K562 (cell line): Measurements from ENCODE around the gene TCF25. TPM values are rescaled to one million over a fixed set of nuclear protein-coding genes. Genes with fewer than 3 reads are reported as not detected.
A peak's percentile ranks its signal among the peaks of the same experiment; 100 is the strongest.

Source experiments
- BRCA1 ChIP-seq, 2 experiments: fragments of 450-650 bp in 1 of 2; sonication (generic) in 1 of 2; formaldehyde crosslinking in 1 of 2; IDR thresholded peaks; 2 replicates each; pipeline versions ENCODE4 v1.5.0 to v1.6.1; 2017 to 2020; ENCODE audit warnings: mild to moderate bottlenecking in 1 of 2, missing genetic modification reagents in 1 of 2
- DPF2 ChIP-seq: fragments of 450-650 bp; IDR thresholded peaks from 2 replicates; pipeline ENCODE4 v1.6.1; 2016
- GABPB2 ChIP-seq: fragments of 250-450 bp; sonication (Bioruptor Pico); conservative IDR thresholded peaks from 2 replicates; pipeline ENCODE4 v1.5.1; 2021; ENCODE audit warnings: mild to moderate bottlenecking
- GATAD2B ChIP-seq: fragments of 450-650 bp; IDR thresholded peaks from 2 replicates; pipeline ENCODE4 v1.6.1; 2017; ENCODE audit warnings: mild to moderate bottlenecking, borderline replicate concordance
- HDAC6 ChIP-seq: IDR thresholded peaks from 2 replicates; pipeline ENCODE4 v1.6.1; 2012; ENCODE audit warnings: low read depth, mild to moderate bottlenecking, control low read depth, inconsistent platforms, low read length, moderate library complexity
- KAT2B ChIP-seq: IDR thresholded peaks from one replicate; pipeline ENCODE4 v1.6.1; 2012; ENCODE audit warnings: low read depth, mild to moderate bottlenecking, control low read depth, inconsistent platforms, low read length, moderate library complexity
- POLR2B ChIP-seq: fragments of 450-650 bp; IDR thresholded peaks from 2 replicates; pipeline ENCODE4 v1.6.1; 2018; ENCODE audit warnings: low read depth; ENCODE audit not compliant: partially characterized antibody
- RBM34 ChIP-seq: fragments of 200-400 bp; formaldehyde crosslinking; IDR thresholded peaks from 2 replicates; pipeline ENCODE4 v1.6.1; 2018; ENCODE audit warnings: low read length, borderline replicate concordance; ENCODE audit not compliant: insufficient read depth
- ZNF140 ChIP-seq: fragments of 250-450 bp; sonication (Bioruptor Pico); IDR thresholded peaks from 2 replicates; pipeline ENCODE4 v1.8.0; 2021; ENCODE audit warnings: moderate library complexity, mild to moderate bottlenecking, inconsistent platforms
- ZNF75A ChIP-seq: fragments of 450-650 bp; formaldehyde crosslinking; IDR thresholded peaks from 2 replicates; pipeline ENCODE4 v1.4.0; 2020; ENCODE audit warnings: mild to moderate bottlenecking
- polyA plus RNA-seq, 8 experiments: library from polyadenylated mRNA; depleted of rRNA in 4 of 8; stranded (reverse) in 5 of 8; unstranded in 3 of 8; fragments of >200 nt; fragmentation: Nextera tagmentation in 2 of 8; fragmentation: Illumina TruSeq in 1 of 8; extraction: Ambion mirVana in 2 of 8; extraction: Trizol in 1 of 8; gene quantifications; 2 replicates each; pipeline versions ENCODE4 v1.2.1 to v1.2.3, GENCODE V29; 2011 to 2014; ENCODE audit warnings: inconsistent platforms in 1 of 8, missing spikeins in 1 of 8
- total RNA-seq, 7 experiments: library from RNA; depleted of rRNA in 6 of 7; stranded (reverse); fragments of >200 nt in 6 of 7; fragmentation: Illumina TruSeq in 2 of 7; extraction: Trizol in 2 of 7; gene quantifications; 2 replicates each; pipeline versions ENCODE4 v1.2.1 to v1.2.3, GENCODE V29; 2011 to 2021; ENCODE audit warnings: low replicate concordance in 1 of 7
- TF ChIP-seq, protein P1 (sequence below): IDR thresholded peaks from 2 replicates; pipeline ENCODE4 v1.6.1; 2014; ENCODE audit warnings: antibody characterized with exemption
- TF ChIP-seq, protein P2 (sequence below): fragments of 250-450 bp; sonication (Bioruptor Pico); IDR thresholded peaks from 2 replicates; pipeline ENCODE4 v1.9.0; 2021; ENCODE audit warnings: mild to moderate bottlenecking, inconsistent platforms
- TF ChIP-seq, protein P3 (sequence below), 2 experiments: fragments of 450-650 bp; IDR thresholded peaks; 2 replicates each; pipeline ENCODE4 v1.6.1; 2018; ENCODE audit warnings: mild to moderate bottlenecking in 2 of 2, low read depth in 1 of 2; ENCODE audit not compliant: partially characterized antibody in 2 of 2
- TF ChIP-seq, protein P4 (sequence below): fragments of 200-800 bp; sonication (Bioruptor generic); IDR thresholded peaks from 2 replicates; pipeline ENCODE4 v1.6.1; 2017; ENCODE audit warnings: missing genetic modification characterization, missing compliant biosample characterization
- TF ChIP-seq, protein P5 (sequence below): IDR thresholded peaks from 2 replicates; pipeline ENCODE4 v1.6.1; 2012; ENCODE audit warnings: low read depth, low read length, improper control_type of control experiment, borderline replicate concordance

Gene TCF25
- total and polyA plus RNA-seq, 9 of the 15 experiments (the other 6 are each of a cell fraction or from before 2014, with no cell fraction given), result 9.0 to 154 (median 83.8) TPM

DNA sequence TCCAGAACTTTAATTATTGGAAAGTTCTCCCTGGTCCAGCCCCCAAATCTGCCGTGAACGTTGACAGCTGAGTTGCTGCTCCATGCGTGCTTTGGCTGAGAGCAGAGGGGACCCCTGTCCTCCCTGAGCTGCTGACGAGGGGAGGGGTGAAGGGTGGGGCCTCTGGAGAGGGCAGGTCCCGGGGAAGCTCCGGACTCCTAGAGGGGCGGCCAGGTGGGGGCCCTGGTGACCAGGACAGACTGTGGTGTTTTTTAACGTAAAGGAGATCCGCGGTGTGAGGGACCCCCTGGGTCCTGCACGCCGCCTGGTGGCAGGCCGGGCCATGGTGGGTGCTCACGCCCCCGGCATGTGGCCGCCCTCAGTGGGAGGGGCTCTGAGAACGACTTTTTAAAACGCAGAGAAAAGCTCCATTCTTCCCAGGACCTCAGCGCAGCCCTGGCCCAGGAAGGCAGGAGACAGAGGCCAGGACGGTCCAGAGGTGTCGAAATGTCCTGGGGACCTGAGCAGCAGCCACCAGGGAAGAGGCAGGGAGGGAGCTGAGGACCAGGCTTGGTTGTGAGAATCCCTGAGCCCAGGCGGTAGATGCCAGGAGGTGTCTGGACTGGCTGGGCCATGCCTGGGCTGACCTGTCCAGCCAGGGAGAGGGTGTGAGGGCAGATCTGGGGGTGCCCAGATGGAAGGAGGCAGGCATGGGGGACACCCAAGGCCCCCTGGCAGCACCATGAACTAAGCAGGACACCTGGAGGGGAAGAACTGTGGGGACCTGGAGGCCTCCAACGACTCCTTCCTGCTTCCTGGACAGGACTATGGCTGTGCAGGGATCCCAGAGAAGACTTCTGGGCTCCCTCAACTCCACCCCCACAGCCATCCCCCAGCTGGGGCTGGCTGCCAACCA, 45.3 kb downstream of the TCF25 start, which contains the start of gene MC1R (continued):
- TF ChIP-seq BRCA1 (IDR thresholded peaks at IDR 0.05) (no peak), BRCA1 (CRISPR knock-in tag; IDR thresholded peaks at IDR 0.05) (no peak), DPF2 (no peak), HDAC6 (no peak), KAT2B (no peak), ZNF75A (CRISPR knock-in tag) (no peak), ZNF140 (CRISPR knock-in tag) (no peak), GATAD2B (peak; percentile 70; the same call in 1 of the 2 replicates), RBM34 (no peak), GABPB2 (no peak), POLR2B (no peak)
- TF ChIP-seq, protein P1, sequence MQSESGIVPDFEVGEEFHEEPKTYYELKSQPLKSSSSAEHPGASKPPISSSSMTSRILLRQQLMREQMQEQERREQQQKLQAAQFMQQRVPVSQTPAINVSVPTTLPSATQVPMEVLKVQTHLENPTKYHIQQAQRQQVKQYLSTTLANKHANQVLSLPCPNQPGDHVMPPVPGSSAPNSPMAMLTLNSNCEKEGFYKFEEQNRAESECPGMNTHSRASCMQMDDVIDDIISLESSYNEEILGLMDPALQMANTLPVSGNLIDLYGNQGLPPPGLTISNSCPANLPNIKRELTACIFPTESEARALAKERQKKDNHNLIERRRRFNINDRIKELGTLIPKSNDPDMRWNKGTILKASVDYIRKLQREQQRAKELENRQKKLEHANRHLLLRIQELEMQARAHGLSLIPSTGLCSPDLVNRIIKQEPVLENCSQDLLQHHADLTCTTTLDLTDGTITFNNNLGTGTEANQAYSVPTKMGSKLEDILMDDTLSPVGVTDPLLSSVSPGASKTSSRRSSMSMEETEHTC, result no peak
- TF ChIP-seq, protein P2, sequence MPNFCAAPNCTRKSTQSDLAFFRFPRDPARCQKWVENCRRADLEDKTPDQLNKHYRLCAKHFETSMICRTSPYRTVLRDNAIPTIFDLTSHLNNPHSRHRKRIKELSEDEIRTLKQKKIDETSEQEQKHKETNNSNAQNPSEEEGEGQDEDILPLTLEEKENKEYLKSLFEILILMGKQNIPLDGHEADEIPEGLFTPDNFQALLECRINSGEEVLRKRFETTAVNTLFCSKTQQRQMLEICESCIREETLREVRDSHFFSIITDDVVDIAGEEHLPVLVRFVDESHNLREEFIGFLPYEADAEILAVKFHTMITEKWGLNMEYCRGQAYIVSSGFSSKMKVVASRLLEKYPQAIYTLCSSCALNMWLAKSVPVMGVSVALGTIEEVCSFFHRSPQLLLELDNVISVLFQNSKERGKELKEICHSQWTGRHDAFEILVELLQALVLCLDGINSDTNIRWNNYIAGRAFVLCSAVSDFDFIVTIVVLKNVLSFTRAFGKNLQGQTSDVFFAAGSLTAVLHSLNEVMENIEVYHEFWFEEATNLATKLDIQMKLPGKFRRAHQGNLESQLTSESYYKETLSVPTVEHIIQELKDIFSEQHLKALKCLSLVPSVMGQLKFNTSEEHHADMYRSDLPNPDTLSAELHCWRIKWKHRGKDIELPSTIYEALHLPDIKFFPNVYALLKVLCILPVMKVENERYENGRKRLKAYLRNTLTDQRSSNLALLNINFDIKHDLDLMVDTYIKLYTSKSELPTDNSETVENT (CRISPR knock-in tag), result no peak
- TF ChIP-seq, protein P3, sequence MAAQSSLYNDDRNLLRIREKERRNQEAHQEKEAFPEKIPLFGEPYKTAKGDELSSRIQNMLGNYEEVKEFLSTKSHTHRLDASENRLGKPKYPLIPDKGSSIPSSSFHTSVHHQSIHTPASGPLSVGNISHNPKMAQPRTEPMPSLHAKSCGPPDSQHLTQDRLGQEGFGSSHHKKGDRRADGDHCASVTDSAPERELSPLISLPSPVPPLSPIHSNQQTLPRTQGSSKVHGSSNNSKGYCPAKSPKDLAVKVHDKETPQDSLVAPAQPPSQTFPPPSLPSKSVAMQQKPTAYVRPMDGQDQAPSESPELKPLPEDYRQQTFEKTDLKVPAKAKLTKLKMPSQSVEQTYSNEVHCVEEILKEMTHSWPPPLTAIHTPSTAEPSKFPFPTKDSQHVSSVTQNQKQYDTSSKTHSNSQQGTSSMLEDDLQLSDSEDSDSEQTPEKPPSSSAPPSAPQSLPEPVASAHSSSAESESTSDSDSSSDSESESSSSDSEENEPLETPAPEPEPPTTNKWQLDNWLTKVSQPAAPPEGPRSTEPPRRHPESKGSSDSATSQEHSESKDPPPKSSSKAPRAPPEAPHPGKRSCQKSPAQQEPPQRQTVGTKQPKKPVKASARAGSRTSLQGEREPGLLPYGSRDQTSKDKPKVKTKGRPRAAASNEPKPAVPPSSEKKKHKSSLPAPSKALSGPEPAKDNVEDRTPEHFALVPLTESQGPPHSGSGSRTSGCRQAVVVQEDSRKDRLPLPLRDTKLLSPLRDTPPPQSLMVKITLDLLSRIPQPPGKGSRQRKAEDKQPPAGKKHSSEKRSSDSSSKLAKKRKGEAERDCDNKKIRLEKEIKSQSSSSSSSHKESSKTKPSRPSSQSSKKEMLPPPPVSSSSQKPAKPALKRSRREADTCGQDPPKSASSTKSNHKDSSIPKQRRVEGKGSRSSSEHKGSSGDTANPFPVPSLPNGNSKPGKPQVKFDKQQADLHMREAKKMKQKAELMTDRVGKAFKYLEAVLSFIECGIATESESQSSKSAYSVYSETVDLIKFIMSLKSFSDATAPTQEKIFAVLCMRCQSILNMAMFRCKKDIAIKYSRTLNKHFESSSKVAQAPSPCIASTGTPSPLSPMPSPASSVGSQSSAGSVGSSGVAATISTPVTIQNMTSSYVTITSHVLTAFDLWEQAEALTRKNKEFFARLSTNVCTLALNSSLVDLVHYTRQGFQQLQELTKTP (IDR thresholded peaks at IDR 0.05; ENCODE audit: low read depth in 1 of 2, partially characterized antibody in 2 of 2), result no peak
- TF ChIP-seq, protein P4, sequence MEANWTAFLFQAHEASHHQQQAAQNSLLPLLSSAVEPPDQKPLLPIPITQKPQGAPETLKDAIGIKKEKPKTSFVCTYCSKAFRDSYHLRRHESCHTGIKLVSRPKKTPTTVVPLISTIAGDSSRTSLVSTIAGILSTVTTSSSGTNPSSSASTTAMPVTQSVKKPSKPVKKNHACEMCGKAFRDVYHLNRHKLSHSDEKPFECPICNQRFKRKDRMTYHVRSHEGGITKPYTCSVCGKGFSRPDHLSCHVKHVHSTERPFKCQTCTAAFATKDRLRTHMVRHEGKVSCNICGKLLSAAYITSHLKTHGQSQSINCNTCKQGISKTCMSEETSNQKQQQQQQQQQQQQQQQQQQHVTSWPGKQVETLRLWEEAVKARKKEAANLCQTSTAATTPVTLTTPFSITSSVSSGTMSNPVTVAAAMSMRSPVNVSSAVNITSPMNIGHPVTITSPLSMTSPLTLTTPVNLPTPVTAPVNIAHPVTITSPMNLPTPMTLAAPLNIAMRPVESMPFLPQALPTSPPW (CRISPR knock-in tag), result peak; percentile 61
- TF ChIP-seq, protein P5, sequence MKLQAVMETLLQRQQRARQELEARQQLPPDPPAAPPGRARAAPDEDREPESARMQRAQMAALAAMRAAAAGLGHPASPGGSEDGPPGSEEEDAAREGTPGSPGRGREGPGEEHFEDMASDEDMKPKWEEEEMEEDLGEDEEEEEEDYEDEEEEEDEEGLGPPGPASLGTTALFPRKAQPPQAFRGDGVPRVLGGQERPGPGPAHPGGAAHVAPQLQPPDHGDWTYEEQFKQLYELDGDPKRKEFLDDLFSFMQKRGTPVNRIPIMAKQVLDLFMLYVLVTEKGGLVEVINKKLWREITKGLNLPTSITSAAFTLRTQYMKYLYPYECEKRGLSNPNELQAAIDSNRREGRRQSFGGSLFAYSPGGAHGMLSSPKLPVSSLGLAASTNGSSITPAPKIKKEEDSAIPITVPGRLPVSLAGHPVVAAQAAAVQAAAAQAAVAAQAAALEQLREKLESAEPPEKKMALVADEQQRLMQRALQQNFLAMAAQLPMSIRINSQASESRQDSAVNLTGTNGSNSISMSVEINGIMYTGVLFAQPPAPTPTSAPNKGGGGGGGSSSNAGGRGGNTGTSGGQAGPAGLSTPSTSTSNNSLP, result no peak
